DOHH2 (cell line): Measurements from ENCODE around the gene NUDC.

ENCODE experiments used
- EZH2phosphoT487 ChIP-seq: fragments of 200-600 bp; sonication (generic); IDR thresholded peaks from 2 replicates; pipeline ENCODE4 v1.6.1; 2017; ENCODE audit warnings: borderline replicate concordance, mild to moderate bottlenecking, antibody characterized with exemption, low read length, moderate library complexity, mixed read lengths
- TF ChIP-seq, protein P1 (sequence below): fragments of 200-600 bp; sonication (generic); IDR thresholded peaks from one replicate; pipeline ENCODE4 v1.5.1; 2014; ENCODE audit warnings: antibody characterized with exemption, mild to moderate bottlenecking, low read depth, low read length; ENCODE audit not compliant: poor library complexity, severe bottlenecking

DNA sequence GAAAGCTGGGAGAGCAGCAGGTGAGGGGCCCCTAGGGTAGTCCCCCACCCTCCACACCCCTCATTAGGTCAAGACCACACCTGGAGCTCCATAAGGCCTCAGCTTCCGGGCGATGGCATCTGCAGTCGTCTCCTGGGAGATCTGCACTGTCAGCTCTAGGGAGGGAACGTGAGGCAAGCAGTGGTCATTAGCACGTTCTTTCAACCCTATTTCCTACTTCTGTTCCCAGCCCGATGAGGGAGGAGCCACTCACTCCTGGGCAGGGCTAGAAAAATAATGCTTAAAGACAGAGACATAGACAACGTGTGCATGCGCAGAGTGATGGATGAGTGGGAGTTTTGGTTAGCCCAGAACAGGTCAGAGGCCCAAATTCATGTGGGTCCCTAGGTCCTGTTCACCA, 29.1 kb downstream of the NUDC start:
- TF ChIP-seq, protein P1, sequence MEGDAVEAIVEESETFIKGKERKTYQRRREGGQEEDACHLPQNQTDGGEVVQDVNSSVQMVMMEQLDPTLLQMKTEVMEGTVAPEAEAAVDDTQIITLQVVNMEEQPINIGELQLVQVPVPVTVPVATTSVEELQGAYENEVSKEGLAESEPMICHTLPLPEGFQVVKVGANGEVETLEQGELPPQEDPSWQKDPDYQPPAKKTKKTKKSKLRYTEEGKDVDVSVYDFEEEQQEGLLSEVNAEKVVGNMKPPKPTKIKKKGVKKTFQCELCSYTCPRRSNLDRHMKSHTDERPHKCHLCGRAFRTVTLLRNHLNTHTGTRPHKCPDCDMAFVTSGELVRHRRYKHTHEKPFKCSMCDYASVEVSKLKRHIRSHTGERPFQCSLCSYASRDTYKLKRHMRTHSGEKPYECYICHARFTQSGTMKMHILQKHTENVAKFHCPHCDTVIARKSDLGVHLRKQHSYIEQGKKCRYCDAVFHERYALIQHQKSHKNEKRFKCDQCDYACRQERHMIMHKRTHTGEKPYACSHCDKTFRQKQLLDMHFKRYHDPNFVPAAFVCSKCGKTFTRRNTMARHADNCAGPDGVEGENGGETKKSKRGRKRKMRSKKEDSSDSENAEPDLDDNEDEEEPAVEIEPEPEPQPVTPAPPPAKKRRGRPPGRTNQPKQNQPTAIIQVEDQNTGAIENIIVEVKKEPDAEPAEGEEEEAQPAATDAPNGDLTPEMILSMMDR = no peak
- no peak for TF ChIP-seq EZH2phosphoT487
